ENCODE measurements around the gene CYP2B6. TPM values are rescaled to one million over a fixed set of nuclear protein-coding genes. Genes with fewer than 3 reads are reported as not detected.

CYP2B6 gene
- total and polyA plus RNA-seq, 2 of the 13 experiments (the other 11 are each of a cell fraction or from before 2014, with no cell fraction given) = 0.09 TPM; not detected in 1

DNA sequence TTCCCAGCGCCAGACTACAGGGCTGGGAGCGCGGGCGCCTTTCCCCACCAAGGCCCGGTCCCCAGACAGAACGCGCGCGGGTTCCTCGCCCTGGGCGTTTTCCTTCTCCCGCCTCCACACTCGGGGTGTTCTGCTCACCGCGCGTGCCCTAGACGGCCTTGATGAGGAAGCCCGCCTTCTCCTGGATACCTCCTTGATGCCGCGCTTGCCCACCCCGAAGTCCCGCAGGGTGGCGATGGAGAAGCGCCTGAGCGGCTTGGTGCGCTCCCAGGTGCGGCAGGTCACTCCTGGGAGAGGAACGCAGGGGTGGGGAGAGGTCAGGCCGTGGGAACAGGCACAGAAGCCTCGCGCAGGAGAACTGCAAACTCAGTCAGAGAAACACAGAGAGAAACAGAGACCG, 34.8 kb downstream of the CYP2B6 start:
- no peak for DNase-seq (ENCODE audit: low spot score)
- Histone ChIP-seq H2AFZ (ENCODE audit: low read length) (no peak overlapping the region), H3K27me3 (ENCODE audit: control insufficient read depth in 1 of 2, insufficient read depth in 2 of 2, low read length in 2 of 2) (peaks cover 1 to 27% of the 10 kb centered on the region in 2 experiments; a peak in 2 of 5 replicates), H3K4me3 (replicated peaks in 1 of 3; ENCODE audit: insufficient read depth in 1 of 3, low read depth in 2 of 3, low read length in 3 of 3) (no peak overlapping the region), H3K9me3 (ENCODE audit: low read length) (no peaks in the 10 kb centered on the region), H3K79me2 (ENCODE audit: insufficient read depth, low read length) (no peaks in the 10 kb centered on the region), H3K27ac (ENCODE audit: extremely low read length, insufficient read depth, low read length) (no peak overlapping the region), H3K4me1 (ENCODE audit: insufficient read depth, low read length) (no peaks in the 10 kb centered on the region), H3K4me2 (ENCODE audit: low read depth, low read length) (no peak overlapping the region), H3K36me3 (replicated peaks in 1 of 2; ENCODE audit: control insufficient read depth in 1 of 2, insufficient read depth in 2 of 2, low read length in 2 of 2) (no peaks in the 10 kb centered on the region), H4K20me1 (ENCODE audit: insufficient read depth, low read length) (no peaks in the 10 kb centered on the region), H3K9ac (ENCODE audit: insufficient read depth, low read depth, low read length) (no peak overlapping the region)
- intact Hi-C loops (cut with micrococcal nuclease; ENCODE audit: unreplicated experiment) = loop anchor here (10.0 kb wide), 1 partner anchor 361 kb away; no protein-coding TSS in a partner anchor
- POLR2A ChIA-PET = no interaction called here
- FAIRE-seq = no peak
- in situ Hi-C loops (cut with HindIII; ENCODE audit: extremely low pct_ligation_motif_present, low pct_unique_long_range_greater_than_20kb) = no loop called here
- TF ChIP-seq RELA (CRISPR knock-in tag; IDR thresholded peaks at IDR 0.05) = no peak
- no peak for TF ChIP-seq ZNF549 (CRISPR knock-in tag; IDR thresholded peaks at IDR 0.05)
- no peak for TF ChIP-seq CBX2 (IDR thresholded peaks at IDR 0.05; ENCODE audit: low read depth, low read length)
- no peak for TF ChIP-seq CBX2 (CRISPR knock-in tag; IDR thresholded peaks at IDR 0.05; ENCODE audit: low read depth)
- no peak for TF ChIP-seq KLF9 (CRISPR knock-in tag; IDR thresholded peaks at IDR 0.05; ENCODE audit: low read depth)
- no peak for ATAC-seq
- 19% methylated on average over 16 of the region's 32 CpGs for WGBS (ENCODE audit: low lambda C conversion rate)
- CTCF ChIA-PET (ENCODE audit: low intra/inter-chr PET ratio, low total read pairs) = no interaction called here
- BruUV-seq (replicated peaks) = no TSS peak

DNA sequence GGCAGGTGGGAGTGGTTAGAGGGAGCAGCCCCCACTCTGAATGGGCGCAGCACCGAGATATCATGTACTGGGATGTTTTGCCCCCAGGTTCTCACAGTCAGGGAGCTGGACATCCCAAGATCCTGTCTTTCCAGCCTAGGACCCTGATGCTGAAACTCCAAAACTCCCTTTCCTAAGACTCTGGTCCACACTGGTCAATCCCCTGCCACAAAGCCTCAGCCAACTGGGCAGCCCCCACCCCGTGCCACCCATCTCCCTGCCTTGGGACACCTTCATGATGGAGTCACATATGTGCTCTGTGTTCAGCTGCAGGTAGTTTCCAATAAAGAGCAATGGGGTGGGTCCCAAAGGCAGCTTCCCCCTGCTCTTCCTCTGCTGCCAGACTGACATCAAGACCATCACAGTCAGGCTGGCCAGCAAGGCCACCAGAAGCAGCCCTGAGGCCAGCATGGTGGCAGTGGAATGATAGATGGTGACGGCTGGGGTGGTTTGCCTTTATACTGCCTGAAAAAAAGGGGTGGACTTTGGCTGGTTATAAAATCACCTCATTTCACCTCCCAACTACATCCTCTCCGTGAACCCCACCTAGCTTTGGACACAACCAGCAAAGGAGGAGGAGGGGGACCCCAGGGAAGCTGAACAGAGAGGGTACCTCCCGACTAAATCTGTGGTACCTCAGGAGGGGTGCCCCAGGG, 36.3 kb downstream of the CYP2B6 start:
- H3K36me3 ChIP-seq (replicated peaks in 1 of 2; ENCODE audit: control insufficient read depth in 1 of 2, insufficient read depth in 2 of 2, low read length in 2 of 2) = no peaks in the 10 kb centered on the region
- POLR2A ChIA-PET = no interaction called here
- DNase-seq (ENCODE audit: low spot score) (no peak), FAIRE-seq (no peak), ATAC-seq (no peak)
- intact Hi-C loops (cut with micrococcal nuclease; ENCODE audit: unreplicated experiment) = loop anchor here (10.0 kb wide), 1 partner anchor 363 kb away; no protein-coding TSS in a partner anchor
- no peaks in the 10 kb centered on the region for H3K4me1 ChIP-seq (ENCODE audit: insufficient read depth, low read length)
- no TSS peak for BruUV-seq (replicated peaks)
- H4K20me1 ChIP-seq (ENCODE audit: insufficient read depth, low read length) = no peaks in the 10 kb centered on the region
- CTCF ChIA-PET (ENCODE audit: low intra/inter-chr PET ratio, low total read pairs) = no interaction called here
- H3K4me2 ChIP-seq (ENCODE audit: low read depth, low read length) = no peak overlapping the region
- no peak overlapping the region for H3K4me3 ChIP-seq (replicated peaks in 1 of 3; ENCODE audit: insufficient read depth in 1 of 3, low read depth in 2 of 3, low read length in 3 of 3)
- H3K9ac ChIP-seq (ENCODE audit: insufficient read depth, low read depth, low read length) = no peak overlapping the region
- no peaks in the 10 kb centered on the region for H3K79me2 ChIP-seq (ENCODE audit: insufficient read depth, low read length)
- 12% methylated on average over 4 of the region's 6 CpGs for WGBS (ENCODE audit: low lambda C conversion rate)
- H3K27ac ChIP-seq (ENCODE audit: extremely low read length, insufficient read depth, low read length) = no peak overlapping the region
- TF ChIP-seq TRAFD1 (CRISPR knock-in tag; IDR thresholded peaks at IDR 0.05; ENCODE audit: borderline replicate concordance) = no peak
- TF ChIP-seq ZSCAN12 (CRISPR knock-in tag; IDR thresholded peaks at IDR 0.05) = no peak
- TF ChIP-seq ZNF251 (CRISPR knock-in tag; IDR thresholded peaks at IDR 0.05) = no peak
- no peak for TF ChIP-seq ZNF678 (CRISPR knock-in tag; IDR thresholded peaks at IDR 0.05)
- H3K27me3 ChIP-seq (ENCODE audit: control insufficient read depth in 1 of 2, insufficient read depth in 2 of 2, low read length in 2 of 2) = peaks cover 1 to 27% of the 10 kb centered on the region in 2 experiments; a peak in 2 of 5 replicates
- in situ Hi-C loops (cut with HindIII; ENCODE audit: extremely low pct_ligation_motif_present, low pct_unique_long_range_greater_than_20kb) = no loop called here
- no peak overlapping the region for H2AFZ ChIP-seq (ENCODE audit: low read length)
- H3K9me3 ChIP-seq (ENCODE audit: low read length) = no peaks in the 10 kb centered on the region

Measured in HepG2 (cell line).